GM18505 (cell line): Measurements from ENCODE around the gene PHACTR1.

Source experiments
- ATAC-seq: cut with Tn5 transposase; IDR thresholded peaks from one replicate; pipeline ENCODE4 v1.9.1; 2021; ENCODE audit not compliant: unreplicated experiment
- POLR2A ChIP-seq: IDR thresholded peaks from 4 replicates; pipeline ENCODE4 v1.6.1; 2011; ENCODE audit warnings: borderline replicate concordance; ENCODE audit not compliant: insufficient read depth, insufficient read length; ENCODE audit errors: extremely low read depth

PHACTR1 gene

DNA sequence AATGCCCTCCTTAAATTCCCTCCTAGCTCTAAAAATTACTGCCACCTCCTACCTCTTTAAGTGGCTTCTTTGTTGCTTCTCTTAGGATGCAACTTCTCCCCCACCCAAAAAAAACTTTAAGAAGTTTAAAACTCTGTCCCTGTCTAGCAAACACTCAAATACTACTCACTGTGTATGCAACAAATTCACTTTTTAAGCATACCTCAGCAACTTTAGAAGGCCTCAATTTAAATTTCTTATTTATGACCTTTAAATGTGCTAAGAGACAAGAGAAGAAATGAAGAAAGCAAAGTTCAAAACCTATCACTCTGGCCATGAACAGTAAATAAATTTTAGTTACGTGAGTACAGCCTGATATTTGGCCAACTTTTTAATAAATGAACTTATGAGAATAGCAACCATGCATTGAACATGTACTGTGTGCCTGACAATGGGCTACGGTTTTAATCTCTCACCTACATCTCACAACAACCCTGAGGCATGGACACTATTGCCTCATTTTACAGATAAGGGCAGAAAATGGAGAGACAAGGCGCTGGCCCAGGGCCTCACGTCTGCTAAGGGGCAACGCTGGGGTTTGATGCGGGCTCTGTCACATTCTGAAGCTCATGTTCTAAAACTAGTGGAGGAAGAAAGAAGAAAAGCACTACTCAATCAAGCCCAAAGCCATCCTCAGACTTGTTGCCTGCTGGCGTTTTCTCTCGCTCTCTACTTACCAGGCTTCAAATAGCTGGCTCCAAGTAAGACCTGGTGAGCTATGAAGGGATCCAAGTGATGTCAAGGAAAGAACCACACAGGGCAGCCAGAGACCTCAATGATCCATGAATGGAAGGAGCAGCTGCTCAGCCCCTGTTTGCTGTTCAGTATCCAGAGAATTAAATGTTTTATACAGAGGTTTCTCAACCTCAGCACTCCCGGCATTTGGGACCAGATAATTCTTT lies 512.0 kb downstream of the PHACTR1 start:
- TF ChIP-seq POLR2A, result no peak
- no peak for ATAC-seq

DNA sequence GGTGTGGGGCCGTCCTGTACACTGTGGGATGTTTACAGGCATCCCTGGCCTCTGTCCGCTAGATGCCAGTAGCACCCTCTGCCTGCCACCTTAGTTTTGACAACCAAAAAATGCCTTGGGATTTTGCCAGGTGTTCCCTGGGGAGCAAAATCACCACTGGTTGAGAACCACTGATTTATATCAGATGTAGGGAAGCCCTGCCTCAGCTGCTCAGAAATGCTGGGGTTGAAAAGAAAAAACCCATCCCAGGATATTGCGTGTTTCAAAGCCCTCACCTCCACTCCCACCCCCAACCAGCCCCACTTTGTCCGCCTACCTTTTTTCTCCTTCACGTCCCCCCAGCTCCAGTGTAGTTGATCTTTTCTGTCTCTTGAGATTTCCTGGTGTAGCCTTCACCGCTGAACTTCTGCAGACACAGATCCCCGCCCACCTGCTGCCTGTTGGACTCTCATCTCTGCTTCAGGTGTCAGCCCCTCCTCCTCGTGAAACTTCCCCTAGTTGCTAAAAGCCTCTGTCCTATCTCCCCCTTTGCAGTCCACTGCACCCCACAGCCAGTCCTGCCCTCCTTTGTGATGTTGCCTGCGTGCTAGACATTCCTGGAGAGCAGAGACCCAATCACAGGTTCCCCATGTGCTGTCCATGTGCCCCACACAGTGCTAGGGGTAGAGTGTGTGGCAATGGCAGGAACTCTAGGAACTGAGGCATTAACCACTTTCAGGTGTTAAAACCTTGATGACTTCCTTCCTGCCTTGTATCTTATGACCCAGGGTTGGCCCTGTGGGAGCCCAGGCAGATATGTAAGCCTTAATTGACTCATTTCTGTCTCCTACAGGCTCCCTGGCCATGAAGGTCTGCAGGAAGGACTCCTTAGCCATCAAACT lies 512.9 kb downstream of the PHACTR1 start:
- TF ChIP-seq POLR2A, result peak; percentile 11

DNA sequence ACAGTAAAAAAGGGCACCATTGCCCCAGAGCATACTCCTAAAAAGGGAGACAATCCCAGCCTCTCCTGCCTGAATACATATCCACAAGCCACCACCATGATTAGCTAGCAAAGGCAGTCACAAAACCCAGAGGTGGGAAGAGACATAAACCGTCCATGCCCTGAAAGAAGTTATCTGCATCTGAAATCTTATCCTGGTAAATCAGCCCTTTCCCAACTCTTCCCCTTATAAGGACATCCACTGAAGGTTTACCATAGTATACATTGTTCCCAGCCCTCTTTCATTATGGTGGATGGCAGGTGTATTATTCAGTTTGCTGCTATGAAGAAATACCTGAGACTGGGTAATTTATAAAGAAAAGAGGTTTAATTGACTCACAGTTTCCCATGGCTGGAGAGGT lies 516.5 kb downstream of the PHACTR1 start:
- TF ChIP-seq POLR2A, result no peak
- ATAC-seq, result no peak

More for the DNA sequence above, 512.9 kb downstream of the PHACTR1 start:
- ATAC-seq, result peak; percentile 87

DNA sequence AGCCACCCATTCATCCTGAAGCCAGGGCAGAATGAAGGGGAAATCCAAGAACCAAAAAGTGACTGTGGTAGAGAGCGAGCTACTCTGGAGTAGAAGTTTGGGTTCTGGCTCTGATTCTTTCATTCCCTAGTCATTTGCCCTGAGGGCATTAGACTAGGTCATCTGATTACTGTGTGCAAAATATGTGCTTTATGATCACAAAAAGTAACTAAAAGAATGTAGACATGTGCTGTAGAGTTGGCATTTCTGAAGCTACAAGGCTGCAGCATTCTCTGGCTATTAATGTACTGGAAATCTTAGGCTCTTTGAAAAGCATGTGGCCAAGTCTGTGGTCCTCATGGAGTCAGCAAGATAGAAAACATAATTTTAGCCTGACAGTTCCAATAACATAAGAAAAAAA lies 517.6 kb downstream of the PHACTR1 start:
- no peak for TF ChIP-seq POLR2A
- no peak for ATAC-seq

GRCh38 chr6:13235339-13235738 lies 518.8 kb downstream of the PHACTR1 start:
- ATAC-seq, result no peak
- no peak for TF ChIP-seq POLR2A

GRCh38 chr6:13237318-13237717 lies 520.8 kb downstream of the PHACTR1 start:
- TF ChIP-seq POLR2A, result no peak
- ATAC-seq, result no peak

DNA sequence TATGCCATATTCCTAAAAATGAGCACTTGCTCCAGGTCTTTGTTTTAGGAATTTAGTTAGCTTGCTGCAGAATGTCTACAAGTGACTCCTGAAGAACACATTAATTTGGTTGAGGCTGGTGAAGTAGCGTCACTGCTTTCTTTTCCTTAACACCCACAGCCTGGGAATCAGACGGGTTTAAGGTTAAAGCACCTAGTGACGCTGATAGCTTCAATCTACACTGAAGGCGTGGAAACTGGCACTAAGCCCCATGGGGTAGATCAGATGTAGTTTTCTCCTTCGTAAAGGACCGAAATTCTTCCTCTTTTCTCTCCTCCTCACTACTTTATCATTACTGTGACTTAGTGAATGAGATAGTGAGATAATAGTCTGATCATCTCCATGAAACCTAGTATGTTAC lies 521.5 kb downstream of the PHACTR1 start:
- no peak for TF ChIP-seq POLR2A
- ATAC-seq, result no peak

GRCh38 chr6:13238640-13239216 lies 522.2 kb downstream of the PHACTR1 start:
- TF ChIP-seq POLR2A, result no peak
- ATAC-seq, result no peak

DNA sequence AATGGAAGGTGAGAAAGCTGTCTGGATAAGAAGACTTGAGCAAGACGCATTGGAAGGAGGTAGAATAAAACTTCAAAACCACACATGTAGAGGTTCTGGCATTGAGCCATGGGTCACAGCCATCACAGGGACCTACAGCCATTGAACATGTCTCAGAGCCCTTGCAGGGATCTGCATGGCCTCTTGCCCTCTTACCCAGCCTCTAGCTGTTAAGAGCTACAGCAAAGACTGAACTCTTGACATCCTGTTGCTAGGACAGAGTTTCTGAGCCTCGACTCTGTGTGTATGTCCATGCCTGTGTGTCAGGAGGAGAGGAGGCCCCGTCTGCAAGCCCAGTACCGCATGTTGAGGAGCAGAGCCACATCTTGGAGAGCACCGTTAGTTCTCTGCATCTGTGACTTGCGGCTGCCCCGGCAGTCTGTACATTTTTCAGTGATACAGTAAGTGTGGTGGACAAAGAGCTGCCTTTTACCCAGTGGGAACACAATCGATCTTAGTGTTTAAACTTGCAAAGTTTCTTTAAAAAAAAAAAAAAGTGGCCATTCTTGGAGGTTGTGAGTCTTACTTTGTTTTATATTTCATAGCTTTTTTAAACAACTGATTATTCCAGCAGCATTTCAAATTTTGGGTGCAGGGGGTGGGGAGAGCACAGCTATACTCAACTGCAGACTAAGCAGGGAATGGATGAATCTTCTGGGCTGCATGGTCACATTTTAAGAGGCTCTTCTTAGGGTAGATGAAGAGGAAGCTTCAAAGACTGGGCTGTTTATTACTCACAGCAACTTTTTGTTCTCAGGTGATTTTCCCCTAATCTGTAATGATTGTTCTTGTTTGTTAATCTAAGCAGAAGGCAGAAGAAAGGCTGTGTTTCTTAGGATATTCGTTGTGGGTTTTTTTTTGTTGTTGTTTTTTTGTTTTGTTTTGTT lies 523.2 kb downstream of the PHACTR1 start:
- no peak for TF ChIP-seq POLR2A
- ATAC-seq, result no peak

DNA sequence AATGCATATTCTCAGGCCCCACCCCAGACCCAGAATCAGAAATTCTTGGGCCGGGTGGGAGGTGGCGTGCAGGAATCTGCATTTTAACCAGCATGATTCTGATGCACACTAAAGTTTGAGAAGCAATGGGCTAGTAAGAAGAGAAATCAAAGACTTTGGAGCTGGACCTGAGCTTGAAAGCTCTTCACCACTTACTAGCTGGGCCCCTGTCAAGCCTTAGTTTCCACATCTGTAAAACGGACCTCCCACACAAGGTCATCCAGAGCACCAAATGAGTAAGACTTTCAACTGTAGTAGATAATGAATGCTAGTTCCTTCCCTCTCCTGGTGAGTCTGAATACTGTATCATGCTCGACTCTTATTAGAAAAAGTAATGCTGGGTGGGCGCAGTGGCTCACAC lies 524.8 kb downstream of the PHACTR1 start:
- TF ChIP-seq POLR2A, result no peak
- no peak for ATAC-seq

DNA sequence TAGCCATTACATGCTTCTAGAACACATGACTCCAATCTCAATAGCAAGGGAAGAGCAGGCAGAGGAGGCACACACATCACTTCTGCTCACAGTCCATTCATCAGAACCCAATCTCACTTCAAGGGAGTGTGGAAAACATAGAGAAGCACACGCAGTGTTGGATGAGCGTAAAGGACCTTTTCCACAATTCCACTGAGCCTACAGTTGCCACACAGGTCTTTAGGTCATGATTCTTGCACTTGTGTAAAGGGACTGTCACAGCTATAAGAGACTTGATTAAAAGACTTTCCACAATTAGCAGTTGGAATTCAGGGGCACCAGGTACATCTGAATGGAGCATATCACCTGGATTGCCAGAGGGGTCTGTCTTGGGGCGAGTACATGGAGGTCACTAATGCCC lies 525.6 kb downstream of the PHACTR1 start:
- no peak for TF ChIP-seq POLR2A
- ATAC-seq, result no peak

DNA sequence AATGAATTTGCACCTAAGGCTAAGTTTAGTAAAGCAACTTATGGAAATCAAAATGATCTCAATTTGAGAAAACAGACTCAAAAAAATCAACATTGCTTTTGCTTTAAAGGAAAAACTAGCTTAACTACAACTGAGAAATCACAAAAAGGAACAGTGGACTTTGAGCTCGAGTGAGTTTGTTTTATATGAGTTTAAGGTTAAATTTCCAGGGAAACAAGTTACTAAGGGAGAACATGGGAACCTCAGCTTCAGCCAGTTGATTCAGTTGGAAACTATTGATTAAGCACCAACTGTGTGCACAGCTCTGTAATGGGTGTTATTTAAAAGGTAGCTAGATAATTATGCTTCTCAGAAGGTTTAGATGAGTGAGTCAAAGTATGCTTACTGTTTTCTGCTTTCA lies 526.0 kb downstream of the PHACTR1 start:
- no peak for ATAC-seq
- TF ChIP-seq POLR2A, result no peak
